K562 (cell line): ENCODE data around the gene ITGA1. TPM values are rescaled to one million over a fixed set of nuclear protein-coding genes. Genes with fewer than 3 reads are reported as not detected.

Experiments used
- DACH1 ChIP-seq: fragments of 450-650 bp; IDR thresholded peaks from 2 replicates; pipeline ENCODE4 v1.6.1; 2018; ENCODE audit not compliant: partially characterized antibody
- ETV1 ChIP-seq: fragments of 450-650 bp; conservative IDR thresholded peaks from 2 replicates; pipeline ENCODE4 v1.6.1; 2016; ENCODE audit warnings: missing genetic modification characterization, control low read depth, low read depth, missing compliant biosample characterization
- GTF2E2 ChIP-seq: fragments of 200-800 bp; sonication (Bioruptor generic); IDR thresholded peaks from 2 replicates; pipeline ENCODE4 v1.6.1; 2016; ENCODE audit warnings: missing genetic modification characterization, missing compliant biosample characterization
- HIVEP1 ChIP-seq: fragments of 250-450 bp; sonication (Bioruptor Pico); IDR thresholded peaks from 2 replicates; pipeline ENCODE4 v1.4.0; 2020; ENCODE audit warnings: mild to moderate bottlenecking
- ILK ChIP-seq: fragments of 450-650 bp; IDR thresholded peaks from 2 replicates; pipeline ENCODE4 v1.6.1; 2016; ENCODE audit warnings: missing genetic modification characterization, low read depth, mild to moderate bottlenecking, missing compliant biosample characterization, moderate library complexity, borderline replicate concordance
- KLF13 ChIP-seq: fragments of 450-650 bp; IDR thresholded peaks from 2 replicates; pipeline ENCODE4 v1.6.1; 2016; ENCODE audit warnings: missing genetic modification characterization, low read depth, mild to moderate bottlenecking, missing compliant biosample characterization, moderate library complexity, borderline replicate concordance
- RHOXF2B ChIP-seq: fragments of 250-450 bp; sonication (Bioruptor Pico); conservative IDR thresholded peaks from 2 replicates; pipeline ENCODE4 v1.5.1; 2021
- SETDB1 ChIP-seq: IDR thresholded peaks from one replicate; pipeline ENCODE4 v1.6.1; 2012; ENCODE audit warnings: low read length, control low read depth, inconsistent platforms
- SREBF1 ChIP-seq: fragments of 150-350 bp; IDR thresholded peaks from 2 replicates; pipeline ENCODE4 v1.6.1; 2014; ENCODE audit warnings: antibody characterized with exemption, low read depth, low read length, borderline replicate concordance
- ZFP30 ChIP-seq: fragments of 250-450 bp; sonication (Bioruptor Pico); IDR thresholded peaks from 2 replicates; pipeline ENCODE4 v1.8.0; 2022; ENCODE audit warnings: moderate library complexity, mild to moderate bottlenecking, inconsistent platforms, borderline replicate concordance
- ZFPM2 ChIP-seq: fragments of 250-450 bp; sonication (Bioruptor Pico); IDR thresholded peaks from 2 replicates; pipeline ENCODE4 v1.5.1; 2022; ENCODE audit warnings: mild to moderate bottlenecking
- ZNF175 ChIP-seq: fragments of 200-800 bp; sonication (Bioruptor generic); IDR thresholded peaks from 2 replicates; pipeline ENCODE4 v1.6.1; 2016; ENCODE audit warnings: low read depth, mild to moderate bottlenecking, missing genetic modification characterization, missing compliant biosample characterization
- ZNF644 ChIP-seq: fragments of 200-800 bp; sonication (Bioruptor generic); IDR thresholded peaks from 2 replicates; pipeline ENCODE4 v1.6.1; 2016; ENCODE audit warnings: low read depth, missing genetic modification characterization, missing compliant biosample characterization
- ZNF699 ChIP-seq: fragments of 250-450 bp; sonication (Bioruptor Pico); IDR thresholded peaks from 2 replicates; pipeline ENCODE4 v1.8.0; 2021; ENCODE audit warnings: mild to moderate bottlenecking, moderate library complexity; ENCODE audit not compliant: insufficient replicate concordance
- ZSCAN32 ChIP-seq: fragments of 450-650 bp; formaldehyde crosslinking; IDR thresholded peaks from 2 replicates; pipeline ENCODE4 v1.4.0; 2020; ENCODE audit warnings: mild to moderate bottlenecking, moderate library complexity
- polyA plus RNA-seq, 8 experiments: library from polyadenylated mRNA; depleted of rRNA in 4 of 8; stranded (reverse) in 5 of 8; unstranded in 3 of 8; fragments of >200 nt; fragmentation: Nextera tagmentation in 2 of 8; fragmentation: Illumina TruSeq in 1 of 8; extraction: Ambion mirVana in 2 of 8; extraction: Trizol in 1 of 8; gene quantifications; 2 replicates each; pipeline versions ENCODE4 v1.2.1 to v1.2.3, GENCODE V29; 2011 to 2014; ENCODE audit warnings: inconsistent platforms in 1 of 8, missing spikeins in 1 of 8
- total RNA-seq, 7 experiments: library from RNA; depleted of rRNA in 6 of 7; stranded (reverse); fragments of >200 nt in 6 of 7; fragmentation: Illumina TruSeq in 2 of 7; extraction: Trizol in 2 of 7; gene quantifications; 2 replicates each; pipeline versions ENCODE4 v1.2.1 to v1.2.3, GENCODE V29; 2011 to 2021; ENCODE audit warnings: low replicate concordance in 1 of 7
- TF ChIP-seq, protein P1 (sequence below): fragments of 250-450 bp; sonication (Bioruptor Pico); IDR thresholded peaks from 2 replicates; pipeline ENCODE4 v1.4.0; 2020
- TF ChIP-seq, protein P2 (sequence below): fragments of 250-450 bp; sonication (Bioruptor Pico); IDR thresholded peaks from 2 replicates; pipeline ENCODE4 v1.4.0; 2020; ENCODE audit warnings: mild to moderate bottlenecking, moderate library complexity

ITGA1 gene
- total and polyA plus RNA-seq, 9 of the 15 experiments (the other 6 are each of a cell fraction or from before 2014, with no cell fraction given): 0.04 to 0.22 TPM; not detected in 7

DNA sequence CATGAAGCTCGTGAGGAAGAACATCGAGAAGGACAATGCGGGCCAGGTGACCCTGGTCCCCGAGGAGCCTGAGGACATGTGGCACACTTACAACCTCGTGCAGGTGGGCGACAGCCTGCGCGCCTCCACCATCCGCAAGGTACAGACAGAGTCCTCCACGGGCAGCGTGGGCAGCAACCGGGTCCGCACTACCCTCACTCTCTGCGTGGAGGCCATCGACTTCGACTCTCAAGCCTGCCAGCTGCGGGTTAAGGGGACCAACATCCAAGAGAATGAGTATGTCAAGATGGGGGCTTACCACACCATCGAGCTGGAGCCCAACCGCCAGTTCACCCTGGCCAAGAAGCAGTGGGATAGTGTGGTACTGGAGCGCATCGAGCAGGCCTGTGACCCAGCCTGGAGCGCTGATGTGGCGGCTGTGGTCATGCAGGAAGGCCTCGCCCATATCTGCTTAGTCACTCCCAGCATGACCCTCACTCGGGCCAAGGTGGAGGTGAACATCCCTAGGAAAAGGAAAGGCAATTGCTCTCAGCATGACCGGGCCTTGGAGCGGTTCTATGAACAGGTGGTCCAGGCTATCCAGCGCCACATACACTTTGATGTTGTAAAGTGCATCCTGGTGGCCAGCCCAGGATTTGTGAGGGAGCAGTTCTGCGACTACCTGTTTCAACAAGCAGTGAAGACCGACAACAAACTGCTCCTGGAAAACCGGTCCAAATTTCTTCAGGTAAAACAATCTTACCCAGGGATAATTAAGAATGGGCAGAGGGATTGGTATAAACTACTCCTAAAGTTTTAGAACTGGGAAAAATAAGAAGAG lies 12.9 kb downstream of the ITGA1 start (continued):
- TF ChIP-seq, protein P1, sequence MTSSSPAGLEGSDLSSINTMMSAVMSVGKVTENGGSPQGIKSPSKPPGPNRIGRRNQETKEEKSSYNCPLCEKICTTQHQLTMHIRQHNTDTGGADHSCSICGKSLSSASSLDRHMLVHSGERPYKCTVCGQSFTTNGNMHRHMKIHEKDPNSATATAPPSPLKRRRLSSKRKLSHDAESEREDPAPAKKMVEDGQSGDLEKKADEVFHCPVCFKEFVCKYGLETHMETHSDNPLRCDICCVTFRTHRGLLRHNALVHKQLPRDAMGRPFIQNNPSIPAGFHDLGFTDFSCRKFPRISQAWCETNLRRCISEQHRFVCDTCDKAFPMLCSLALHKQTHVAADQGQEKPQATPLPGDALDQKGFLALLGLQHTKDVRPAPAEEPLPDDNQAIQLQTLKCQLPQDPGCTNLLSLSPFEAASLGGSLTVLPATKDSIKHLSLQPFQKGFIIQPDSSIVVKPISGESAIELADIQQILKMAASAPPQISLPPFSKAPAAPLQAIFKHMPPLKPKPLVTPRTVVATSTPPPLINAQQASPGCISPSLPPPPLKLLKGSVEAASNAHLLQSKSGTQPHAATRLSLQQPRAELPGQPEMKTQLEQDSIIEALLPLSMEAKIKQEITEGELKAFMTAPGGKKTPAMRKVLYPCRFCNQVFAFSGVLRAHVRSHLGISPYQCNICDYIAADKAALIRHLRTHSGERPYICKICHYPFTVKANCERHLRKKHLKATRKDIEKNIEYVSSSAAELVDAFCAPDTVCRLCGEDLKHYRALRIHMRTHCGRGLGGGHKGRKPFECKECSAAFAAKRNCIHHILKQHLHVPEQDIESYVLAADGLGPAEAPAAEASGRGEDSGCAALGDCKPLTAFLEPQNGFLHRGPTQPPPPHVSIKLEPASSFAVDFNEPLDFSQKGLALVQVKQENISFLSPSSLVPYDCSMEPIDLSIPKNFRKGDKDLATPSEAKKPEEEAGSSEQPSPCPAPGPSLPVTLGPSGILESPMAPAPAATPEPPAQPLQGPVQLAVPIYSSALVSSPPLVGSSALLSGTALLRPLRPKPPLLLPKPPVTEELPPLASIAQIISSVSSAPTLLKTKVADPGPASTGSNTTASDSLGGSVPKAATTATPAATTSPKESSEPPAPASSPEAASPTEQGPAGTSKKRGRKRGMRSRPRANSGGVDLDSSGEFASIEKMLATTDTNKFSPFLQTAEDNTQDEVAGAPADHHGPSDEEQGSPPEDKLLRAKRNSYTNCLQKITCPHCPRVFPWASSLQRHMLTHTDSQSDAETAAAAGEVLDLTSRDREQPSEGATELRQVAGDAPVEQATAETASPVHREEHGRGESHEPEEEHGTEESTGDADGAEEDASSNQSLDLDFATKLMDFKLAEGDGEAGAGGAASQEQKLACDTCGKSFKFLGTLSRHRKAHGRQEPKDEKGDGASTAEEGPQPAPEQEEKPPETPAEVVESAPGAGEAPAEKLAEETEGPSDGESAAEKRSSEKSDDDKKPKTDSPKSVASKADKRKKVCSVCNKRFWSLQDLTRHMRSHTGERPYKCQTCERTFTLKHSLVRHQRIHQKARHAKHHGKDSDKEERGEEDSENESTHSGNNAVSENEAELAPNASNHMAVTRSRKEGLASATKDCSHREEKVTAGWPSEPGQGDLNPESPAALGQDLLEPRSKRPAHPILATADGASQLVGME: no peak
- 0 out of 2 replicates have a peak, but pooled peaks have one; percentile 46 for TF ChIP-seq ZNF175 (CRISPR knock-in tag)
- no peak for TF ChIP-seq ZFP30 (CRISPR knock-in tag)
- no peak for TF ChIP-seq DACH1
- TF ChIP-seq, protein P2, sequence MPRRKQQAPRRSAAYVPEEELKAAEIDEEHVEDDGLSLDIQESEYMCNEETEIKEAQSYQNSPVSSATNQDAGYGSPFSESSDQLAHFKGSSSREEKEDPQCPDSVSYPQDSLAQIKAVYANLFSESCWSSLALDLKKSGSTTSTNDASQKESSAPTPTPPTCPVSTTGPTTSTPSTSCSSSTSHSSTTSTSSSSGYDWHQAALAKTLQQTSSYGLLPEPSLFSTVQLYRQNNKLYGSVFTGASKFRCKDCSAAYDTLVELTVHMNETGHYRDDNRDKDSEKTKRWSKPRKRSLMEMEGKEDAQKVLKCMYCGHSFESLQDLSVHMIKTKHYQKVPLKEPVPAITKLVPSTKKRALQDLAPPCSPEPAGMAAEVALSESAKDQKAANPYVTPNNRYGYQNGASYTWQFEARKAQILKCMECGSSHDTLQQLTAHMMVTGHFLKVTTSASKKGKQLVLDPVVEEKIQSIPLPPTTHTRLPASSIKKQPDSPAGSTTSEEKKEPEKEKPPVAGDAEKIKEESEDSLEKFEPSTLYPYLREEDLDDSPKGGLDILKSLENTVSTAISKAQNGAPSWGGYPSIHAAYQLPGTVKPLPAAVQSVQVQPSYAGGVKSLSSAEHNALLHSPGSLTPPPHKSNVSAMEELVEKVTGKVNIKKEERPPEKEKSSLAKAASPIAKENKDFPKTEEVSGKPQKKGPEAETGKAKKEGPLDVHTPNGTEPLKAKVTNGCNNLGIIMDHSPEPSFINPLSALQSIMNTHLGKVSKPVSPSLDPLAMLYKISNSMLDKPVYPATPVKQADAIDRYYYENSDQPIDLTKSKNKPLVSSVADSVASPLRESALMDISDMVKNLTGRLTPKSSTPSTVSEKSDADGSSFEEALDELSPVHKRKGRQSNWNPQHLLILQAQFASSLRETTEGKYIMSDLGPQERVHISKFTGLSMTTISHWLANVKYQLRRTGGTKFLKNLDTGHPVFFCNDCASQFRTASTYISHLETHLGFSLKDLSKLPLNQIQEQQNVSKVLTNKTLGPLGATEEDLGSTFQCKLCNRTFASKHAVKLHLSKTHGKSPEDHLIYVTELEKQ: no peak
- TF ChIP-seq GTF2E2 (tag): no peak
- no peak for TF ChIP-seq SREBF1
- TF ChIP-seq ZNF699 (CRISPR knock-in tag): no peak
- no peak for TF ChIP-seq ZFPM2 (CRISPR knock-in tag)
- 0 out of 2 replicates have a peak, but pooled peaks have one; percentile 9 for TF ChIP-seq ETV1
- no peak for TF ChIP-seq KLF13 (tag)
- no peak for TF ChIP-seq RHOXF2B
- no peak for TF ChIP-seq HIVEP1 (CRISPR knock-in tag)
- TF ChIP-seq SETDB1: no peak
- no peak for TF ChIP-seq ILK (tag)
- TF ChIP-seq ZNF644 (tag): no peak
- no peak for TF ChIP-seq ZSCAN32 (CRISPR knock-in tag)
